Measurements from ENCODE around the gene SIMC1.

DNA sequence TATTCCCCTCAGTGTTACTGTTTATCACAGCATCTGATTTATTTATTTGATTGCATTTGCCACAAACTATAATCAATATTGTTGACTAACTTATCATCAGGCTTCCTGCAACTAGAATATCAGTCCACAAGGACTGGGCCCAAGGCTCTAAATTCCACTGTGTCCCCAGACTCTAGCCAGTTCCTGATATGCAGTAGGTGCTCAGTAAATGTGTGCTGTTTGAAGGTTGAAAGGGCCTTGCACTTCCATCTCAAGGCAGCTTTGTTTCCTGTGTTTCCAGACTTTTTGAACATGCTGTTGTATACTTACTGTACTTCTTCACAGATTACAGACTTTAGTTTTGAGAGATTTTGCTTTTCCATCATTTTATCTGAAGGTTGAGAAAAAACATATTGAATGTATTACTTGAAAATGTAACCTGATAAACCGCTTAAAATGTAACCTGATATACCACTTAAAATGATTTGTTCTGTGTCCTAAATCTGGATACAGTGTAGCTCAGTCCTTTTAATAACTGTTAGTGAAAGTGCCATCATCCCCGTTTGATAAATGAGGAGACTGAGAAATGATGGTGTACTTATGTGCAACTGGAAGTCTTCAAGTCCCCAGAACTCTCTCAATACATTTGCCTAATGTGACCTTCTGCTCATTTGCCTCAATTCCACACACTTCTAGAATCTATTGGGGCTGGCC lies 104.7 kb downstream of the SIMC1 start:
- TF ChIP-seq, protein P1, sequence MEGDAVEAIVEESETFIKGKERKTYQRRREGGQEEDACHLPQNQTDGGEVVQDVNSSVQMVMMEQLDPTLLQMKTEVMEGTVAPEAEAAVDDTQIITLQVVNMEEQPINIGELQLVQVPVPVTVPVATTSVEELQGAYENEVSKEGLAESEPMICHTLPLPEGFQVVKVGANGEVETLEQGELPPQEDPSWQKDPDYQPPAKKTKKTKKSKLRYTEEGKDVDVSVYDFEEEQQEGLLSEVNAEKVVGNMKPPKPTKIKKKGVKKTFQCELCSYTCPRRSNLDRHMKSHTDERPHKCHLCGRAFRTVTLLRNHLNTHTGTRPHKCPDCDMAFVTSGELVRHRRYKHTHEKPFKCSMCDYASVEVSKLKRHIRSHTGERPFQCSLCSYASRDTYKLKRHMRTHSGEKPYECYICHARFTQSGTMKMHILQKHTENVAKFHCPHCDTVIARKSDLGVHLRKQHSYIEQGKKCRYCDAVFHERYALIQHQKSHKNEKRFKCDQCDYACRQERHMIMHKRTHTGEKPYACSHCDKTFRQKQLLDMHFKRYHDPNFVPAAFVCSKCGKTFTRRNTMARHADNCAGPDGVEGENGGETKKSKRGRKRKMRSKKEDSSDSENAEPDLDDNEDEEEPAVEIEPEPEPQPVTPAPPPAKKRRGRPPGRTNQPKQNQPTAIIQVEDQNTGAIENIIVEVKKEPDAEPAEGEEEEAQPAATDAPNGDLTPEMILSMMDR (IDR thresholded peaks at IDR 0.05) = no peak
- TF ChIP-seq EZH2 (IDR thresholded peaks at IDR 0.05) = no peak
